ENCODE results near the gene NUBPL.

GRCh38 chr14:31761325-31761724, 200.1 kb downstream of the NUBPL start:
- TF ChIP-seq POLR2A (IDR thresholded peaks at IDR 0.05), result no peak
- no peak for TF ChIP-seq CTCF (IDR thresholded peaks at IDR 0.05)

All from lower leg skin (tissue), 3 donors.